ENCODE data around the gene IDI2.
"Not testable (repeated sequence)": the region's sequence is repeated elsewhere in the genome, so short reads cannot be mapped to it uniquely, and the experiment has no call there.

IDI2 gene

GRCh38 chr10:1047937-1048336 is 22.3 kb upstream of the IDI2 start:
- DNase-seq (ENCODE audit: low spot score): no peak

- DNase-seq (ENCODE audit: low spot score): no peak
Observed at GRCh38 chr10:1045415-1045814, 19.8 kb upstream of the IDI2 start.

- DNase-seq (ENCODE audit: low spot score): no peak
Observed at GRCh38 chr10:1044964-1045363, 19.3 kb upstream of the IDI2 start.

GRCh38 chr10:1044146-1044545 is 18.5 kb upstream of the IDI2 start:
- DNase-seq (ENCODE audit: low spot score): no peak

- no peak for DNase-seq (ENCODE audit: low spot score)
Observed at GRCh38 chr10:1043532-1043995, 17.9 kb upstream of the IDI2 start.

GRCh38 chr10:1041514-1041913 is 15.9 kb upstream of the IDI2 start:
- no peak for DNase-seq (ENCODE audit: low spot score)

GRCh38 chr10:1040133-1040532 is 14.5 kb upstream of the IDI2 start:
- DNase-seq (ENCODE audit: low spot score): no peak

- DNase-seq (ENCODE audit: low spot score): not testable (repeated sequence)
Observed at GRCh38 chr10:1038769-1039168, 13.1 kb upstream of the IDI2 start.

GRCh38 chr10:1037098-1037497 is 11.4 kb upstream of the IDI2 start:
- DNase-seq (ENCODE audit: low spot score): no peak

GRCh38 chr10:1036341-1036791 is 10.7 kb upstream of the IDI2 start:
- no peak for DNase-seq (ENCODE audit: low spot score)

- DNase-seq (ENCODE audit: low spot score): no peak
Observed at GRCh38 chr10:1035201-1035600, 9.5 kb upstream of the IDI2 start.

GRCh38 chr10:1034758-1035157 is 9.1 kb upstream of the IDI2 start:
- no peak for DNase-seq (ENCODE audit: low spot score)

- DNase-seq (ENCODE audit: low spot score): no peak
Observed at GRCh38 chr10:1033601-1034000, 7.9 kb upstream of the IDI2 start.

- DNase-seq (ENCODE audit: low spot score): no peak
Observed at GRCh38 chr10:1029838-1030237, 4.2 kb upstream of the IDI2 start.

- no peak for DNase-seq (ENCODE audit: low spot score)
Observed at GRCh38 chr10:1026578-1026977, 919 bp upstream of the IDI2 start.

GRCh38 chr10:1024103-1024502 is 1.6 kb downstream of the IDI2 start:
- no peak for DNase-seq (ENCODE audit: low spot score)

- DNase-seq (ENCODE audit: low spot score): no peak
Observed at GRCh38 chr10:1022413-1022812, 3.2 kb downstream of the IDI2 start.

GRCh38 chr10:1020958-1021357 is 4.7 kb downstream of the IDI2 start:
- no peak for DNase-seq (ENCODE audit: low spot score)

GRCh38 chr10:1020460-1020859 is 5.2 kb downstream of the IDI2 start:
- DNase-seq (ENCODE audit: low spot score): no peak

- DNase-seq (ENCODE audit: low spot score): no peak
Observed at GRCh38 chr10:1019362-1019761, 6.3 kb downstream of the IDI2 start.

GRCh38 chr10:1015688-1016087 is 10.0 kb downstream of the IDI2 start:
- DNase-seq (ENCODE audit: low spot score): no peak

- DNase-seq (ENCODE audit: low spot score): no peak
Observed at GRCh38 chr10:1011696-1012095, 14.0 kb downstream of the IDI2 start.

- DNase-seq (ENCODE audit: low spot score): no peak
Observed at GRCh38 chr10:1010703-1011102, 15.0 kb downstream of the IDI2 start.

GRCh38 chr10:1009947-1010346 is 15.7 kb downstream of the IDI2 start:
- DNase-seq (ENCODE audit: low spot score): not testable (repeated sequence)

GRCh38 chr10:1009071-1009494 is 16.6 kb downstream of the IDI2 start:
- DNase-seq (ENCODE audit: low spot score): no peak

All from D341Med (cell line).